Stimulated activated CD8-positive, alpha-beta memory T cell treated with anti-CD3 and anti-CD28 coated beads, Interleukin-15, amount 100 ng/mL, for 1 hour (primary cell): ENCODE data around the gene ATXN1.
"Not testable (repeated sequence)": the region's sequence is repeated elsewhere in the genome, so short reads cannot be mapped to it uniquely, and the experiment has no call there.

ENCODE experiments used
- DNase-seq: peaks from one replicate; pipeline ENCODE4 v3.0.0-alpha.2; 2020; ENCODE audit warnings: low read depth

The ATXN1 gene

GRCh38 chr6:16383607-16384206 lies 377.6 kb downstream of the ATXN1 start:
- DNase-seq = no peak

DNA sequence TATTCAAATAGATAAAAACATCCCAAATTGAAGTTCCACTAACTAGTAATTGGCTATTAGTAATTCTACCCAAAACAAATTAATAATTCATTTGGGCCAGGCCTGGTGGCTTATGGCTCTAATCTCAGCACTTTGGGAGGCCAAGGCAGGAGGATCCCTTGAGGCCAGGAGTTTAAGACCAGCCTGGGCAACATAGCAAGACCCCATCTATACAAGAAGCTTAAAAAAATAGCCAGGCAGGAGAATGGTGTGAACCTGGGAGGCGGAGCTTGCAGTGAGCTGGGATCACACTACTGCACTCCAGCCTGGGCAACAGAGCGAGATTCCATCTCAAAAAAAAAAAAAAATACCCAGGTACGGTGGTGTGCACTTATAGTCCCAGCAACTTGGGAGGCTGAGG lies 379.3 kb downstream of the ATXN1 start:
- not testable (repeated sequence) for DNase-seq

DNA sequence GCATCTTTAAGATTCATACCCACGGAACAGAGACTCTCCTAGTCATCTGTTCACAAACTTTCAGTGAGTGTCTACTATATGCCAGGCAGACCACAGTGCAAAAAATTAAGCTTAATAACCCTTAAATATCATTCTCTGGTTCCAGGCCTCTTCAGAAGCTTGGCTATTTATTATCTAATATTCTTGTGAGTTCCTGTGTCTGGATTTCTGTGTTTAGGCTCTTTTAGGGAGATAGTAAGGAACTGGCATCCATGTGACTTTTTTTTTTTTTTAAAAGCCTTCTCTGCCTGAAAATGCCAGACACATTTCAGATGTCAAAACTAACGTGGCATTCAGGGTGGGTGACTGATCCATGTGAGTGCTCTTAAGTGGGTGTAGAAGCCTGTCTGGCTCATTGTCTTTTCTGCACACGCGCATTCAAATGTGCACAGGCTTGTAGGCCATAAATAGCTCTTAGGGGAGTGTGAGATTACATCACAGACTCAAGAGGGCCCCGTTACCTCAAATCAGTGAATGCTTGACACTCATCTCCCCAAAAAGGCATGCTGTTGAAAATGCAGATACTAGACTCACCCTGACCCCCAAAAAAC lies 380.9 kb downstream of the ATXN1 start:
- no peak for DNase-seq

DNA sequence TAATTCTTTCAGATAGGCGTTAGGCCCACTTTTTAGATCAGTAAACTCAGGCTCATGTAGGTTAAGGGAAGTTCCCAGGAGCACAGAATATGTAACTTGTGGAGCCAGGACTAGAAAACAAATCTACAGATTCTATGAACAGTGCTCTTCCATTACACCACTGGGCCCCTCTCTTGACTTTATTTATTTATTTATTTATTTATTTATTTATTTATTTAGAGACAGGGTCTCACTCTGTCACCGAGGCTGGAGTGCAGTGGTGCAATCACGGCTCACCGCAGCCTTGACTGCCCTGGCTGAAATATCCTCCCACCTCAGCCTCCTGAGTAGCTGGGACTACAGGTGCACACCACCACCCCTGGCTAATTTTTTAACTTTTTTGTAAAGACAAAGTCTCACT lies 382.9 kb downstream of the ATXN1 start:
- not testable (repeated sequence) for DNase-seq

DNA sequence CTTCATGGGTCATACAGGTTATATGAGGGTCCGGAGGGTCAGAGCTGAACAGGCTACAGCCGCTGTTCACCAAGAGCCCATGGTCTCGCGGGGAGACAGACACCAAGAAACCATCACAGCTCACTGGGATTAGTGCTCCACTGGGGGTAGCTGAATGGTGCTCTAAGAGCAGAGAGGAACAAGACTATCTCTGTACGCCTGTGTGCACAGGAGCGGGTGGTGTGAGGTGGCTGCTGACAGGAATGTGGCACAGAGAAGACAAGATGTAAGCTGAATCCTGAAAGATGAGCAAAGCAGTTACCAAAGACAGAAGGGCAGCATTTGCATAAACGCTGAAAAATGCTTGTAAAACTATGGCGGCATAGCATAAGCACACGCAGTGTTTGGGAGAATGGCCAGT lies 383.8 kb downstream of the ATXN1 start:
- no peak for DNase-seq

DNA sequence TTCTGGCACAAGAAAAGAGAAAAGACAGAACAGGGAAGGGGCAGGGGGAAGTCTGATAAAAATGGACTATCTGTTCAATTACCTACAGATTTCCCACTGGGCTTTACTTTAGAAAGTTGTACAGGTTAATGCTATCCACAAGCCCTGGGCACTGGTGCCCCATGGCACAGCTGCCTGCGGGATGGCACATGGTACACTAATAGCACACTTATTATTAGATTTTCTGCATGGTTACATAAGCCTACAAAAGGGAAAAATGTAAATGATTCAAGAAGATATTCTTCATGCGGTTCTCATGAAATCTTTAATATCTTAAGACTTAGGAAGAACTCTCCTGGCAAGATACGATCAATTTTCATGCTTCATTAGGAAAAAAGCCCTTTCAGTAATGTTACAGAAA lies 385.4 kb downstream of the ATXN1 start:
- no peak for DNase-seq

DNA sequence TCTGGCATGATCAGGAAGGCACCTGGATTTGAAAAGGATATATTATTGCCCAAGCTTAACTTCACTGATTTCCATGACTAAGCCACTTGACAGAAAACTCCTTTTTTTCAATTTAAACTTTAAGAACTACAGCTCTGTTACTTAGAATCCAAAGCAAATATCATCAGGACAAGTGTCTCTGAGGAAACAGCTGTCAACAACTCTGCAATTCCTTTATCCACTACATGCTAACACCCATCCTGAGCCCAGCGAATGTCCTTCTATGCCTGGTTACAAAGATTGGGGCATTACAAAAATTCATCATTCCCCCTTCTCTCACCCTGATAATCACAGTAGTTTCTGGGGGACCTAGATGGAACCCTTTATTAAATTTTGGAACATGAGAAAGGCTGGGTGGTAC lies 386.1 kb downstream of the ATXN1 start:
- no peak for DNase-seq

GRCh38 chr6:16374461-16375200 lies 386.6 kb downstream of the ATXN1 start:
- DNase-seq = no peak

- DNase-seq = no peak
These were observed 387.2 kb downstream of the ATXN1 start for GRCh38 chr6:16374016-16374415.

GRCh38 chr6:16372029-16372776 lies 389.1 kb downstream of the ATXN1 start:
- DNase-seq = no peak

DNA sequence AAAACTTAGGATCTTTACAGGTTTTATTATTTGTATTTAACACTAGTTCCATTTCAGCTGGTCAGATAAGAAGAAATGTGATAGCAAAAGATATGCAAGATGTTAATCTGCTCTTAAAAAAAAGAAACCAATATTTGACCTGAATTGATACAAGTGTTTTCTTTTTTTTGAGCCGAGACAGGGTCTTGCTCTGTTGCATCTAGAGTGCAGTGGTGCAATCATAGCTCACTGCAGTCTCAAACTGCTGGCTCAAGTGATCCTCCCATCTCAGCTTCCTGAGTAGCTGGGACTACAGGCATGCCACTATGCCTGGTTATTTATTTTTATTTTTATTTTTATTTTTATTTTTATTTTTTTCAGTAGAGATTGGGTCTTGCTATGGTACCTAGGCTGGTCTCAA lies 389.9 kb downstream of the ATXN1 start:
- DNase-seq = no peak

DNA sequence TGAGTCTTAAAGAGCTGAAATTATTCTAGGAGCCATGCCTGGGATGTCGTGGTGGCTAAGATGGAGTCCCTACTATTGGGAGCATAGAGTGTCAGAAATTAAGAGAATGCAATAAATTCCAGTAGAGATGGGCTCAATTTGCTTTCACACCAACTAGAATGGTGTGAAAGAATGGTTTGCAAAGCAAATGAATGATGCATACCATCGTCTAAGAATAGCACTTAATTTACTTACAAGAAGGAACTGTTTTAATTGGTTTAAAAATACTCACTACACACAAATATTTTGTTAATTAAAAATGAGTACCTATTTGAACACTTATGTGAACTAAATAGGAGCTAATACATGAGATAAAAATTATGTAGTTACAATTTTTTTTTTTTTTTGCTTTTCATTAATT lies 390.3 kb downstream of the ATXN1 start:
- DNase-seq = no peak

GRCh38 chr6:16369989-16370388 lies 391.3 kb downstream of the ATXN1 start:
- DNase-seq = no peak

GRCh38 chr6:16369140-16369745 lies 392.0 kb downstream of the ATXN1 start:
- DNase-seq = no peak

GRCh38 chr6:16367571-16367970 lies 393.7 kb downstream of the ATXN1 start:
- DNase-seq = no peak

DNA sequence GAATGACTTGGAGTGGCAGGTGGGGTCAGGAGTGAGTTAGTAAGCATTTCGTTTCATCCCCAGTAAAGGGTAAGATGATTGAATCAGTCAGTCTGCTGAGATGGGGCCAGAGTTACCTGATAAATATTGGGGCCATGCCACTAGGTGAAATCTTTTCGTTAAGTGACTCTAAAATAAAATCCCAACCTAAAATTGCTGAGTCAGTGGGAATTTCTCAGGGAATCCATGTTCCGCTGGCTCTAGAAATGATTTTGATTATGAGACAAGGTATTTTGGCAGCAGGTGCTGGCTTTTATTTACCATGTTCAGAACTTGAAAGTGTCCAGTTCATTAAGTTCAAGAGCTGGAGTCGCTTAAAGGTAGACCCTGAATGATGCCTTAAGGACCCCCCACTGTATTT lies 397.5 kb downstream of the ATXN1 start:
- no peak for DNase-seq

DNA sequence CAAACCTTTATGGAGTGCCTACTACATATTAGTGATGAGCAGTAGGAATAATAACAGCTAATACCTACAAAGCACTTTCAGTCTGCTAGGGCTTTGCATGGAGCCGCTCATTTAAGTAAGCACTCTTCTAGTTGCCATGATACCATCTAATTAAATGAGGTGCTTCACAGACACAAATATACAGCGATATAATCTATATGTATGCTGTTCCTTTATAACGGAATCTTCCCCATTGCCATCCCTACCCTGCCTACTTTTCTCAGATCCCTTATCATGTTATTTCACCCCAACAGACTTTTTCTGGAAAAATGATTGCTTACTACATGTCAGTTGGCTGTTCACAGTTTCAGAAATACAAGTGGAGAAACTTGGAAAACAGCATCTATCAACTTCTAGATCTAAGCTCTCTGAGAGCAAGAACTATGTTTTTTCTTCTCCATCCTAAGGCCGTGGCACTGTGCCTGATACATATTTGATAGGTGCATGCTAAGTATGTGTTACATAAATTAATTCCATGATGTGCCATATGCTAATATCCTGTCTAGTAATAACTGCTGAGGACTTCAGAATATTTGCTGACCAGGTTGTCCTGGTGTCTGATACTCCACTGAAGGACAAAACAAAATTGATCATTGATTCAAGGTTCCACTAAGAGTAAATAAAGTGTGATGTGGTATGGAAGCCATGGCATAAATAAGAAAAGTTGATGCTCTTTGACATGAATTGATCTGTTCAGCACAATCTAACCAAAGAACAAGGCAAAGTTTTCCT lies 398.3 kb downstream of the ATXN1 start:
- DNase-seq = no peak

DNA sequence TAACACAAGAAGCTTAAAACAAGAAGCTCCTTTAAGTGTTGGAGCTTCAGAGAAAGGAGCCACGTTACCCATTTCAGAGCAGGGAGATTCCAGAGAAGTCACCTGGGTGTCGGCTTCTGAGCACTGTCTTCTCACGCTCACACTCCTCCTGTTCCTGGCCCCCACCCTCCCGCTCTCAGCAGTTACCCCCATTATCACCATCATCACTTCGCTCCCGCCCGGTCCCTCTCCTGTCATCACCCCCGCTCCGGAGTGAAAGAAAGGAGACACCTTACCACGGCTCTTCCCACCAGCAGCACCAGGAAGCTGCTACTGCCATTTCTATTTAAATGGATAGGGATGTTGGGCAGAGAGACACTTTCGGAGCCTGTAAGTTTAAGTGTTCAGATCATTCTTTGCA lies 399.0 kb downstream of the ATXN1 start:
- no peak for DNase-seq

GRCh38 chr6:16361861-16362260 lies 399.4 kb downstream of the ATXN1 start:
- DNase-seq = no peak

DNA sequence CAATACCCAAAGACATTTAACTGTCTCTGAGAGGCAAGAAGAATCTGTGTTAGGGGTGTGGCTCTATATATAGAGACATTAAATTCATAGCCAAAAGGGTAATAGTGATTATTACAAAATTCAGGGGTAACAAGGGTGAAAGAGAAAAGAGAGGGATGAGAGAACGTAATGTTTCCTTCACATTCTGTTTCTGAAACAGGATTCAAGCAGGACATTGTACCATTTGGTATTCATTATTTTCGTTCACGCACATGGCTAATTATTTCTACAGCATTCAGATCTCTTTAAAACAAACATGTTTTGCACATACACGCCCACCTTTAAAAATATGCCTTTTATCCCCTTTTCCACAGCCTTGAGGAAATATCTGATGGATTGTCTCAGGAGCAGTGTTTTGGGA lies 400.1 kb downstream of the ATXN1 start:
- no peak for DNase-seq

GRCh38 chr6:16360365-16360764 lies 400.9 kb downstream of the ATXN1 start:
- no peak for DNase-seq

DNA sequence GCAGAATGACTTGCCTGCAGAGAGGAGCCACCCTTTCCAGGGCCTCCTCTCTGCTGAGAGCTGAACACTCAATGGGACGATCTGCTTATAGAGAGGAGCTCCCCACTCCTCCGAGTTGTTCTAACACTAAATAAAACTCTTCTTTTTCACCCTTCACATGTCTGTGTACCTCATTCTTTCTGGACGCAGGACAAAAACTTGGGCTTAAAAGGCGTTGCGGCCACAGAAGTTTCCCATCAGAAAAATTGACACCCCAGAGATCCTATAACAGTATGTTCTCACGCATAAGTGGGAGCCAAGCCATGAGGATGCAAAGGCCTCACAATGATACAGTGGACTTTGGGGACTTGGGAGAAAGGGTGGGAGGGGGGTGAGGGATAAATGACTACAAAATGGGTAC lies 401.7 kb downstream of the ATXN1 start:
- DNase-seq = no peak
